SK-N-SH treated with all-trans-retinoic acid at 6 μM for 48 hours (cell line): ENCODE results near the gene FGF4.

ENCODE experiments used
- ARNTL ChIP-seq: fragments of 450-650 bp; formaldehyde crosslinking; IDR thresholded peaks from 2 replicates; pipeline ENCODE4 v1.5.0; 2020; ENCODE audit warnings: low read depth, mild to moderate bottlenecking, moderate library complexity, borderline replicate concordance
- BACH2 ChIP-seq: fragments of 250-450 bp; sonication (Bioruptor Pico); IDR thresholded peaks from 2 replicates; pipeline ENCODE4 v1.9.0; 2021; ENCODE audit warnings: mild to moderate bottlenecking, borderline replicate concordance
- ESRRG ChIP-seq: fragments of 250-450 bp; sonication (Bioruptor Pico); IDR thresholded peaks from 2 replicates; pipeline ENCODE4 v1.6.1; 2021; ENCODE audit warnings: mild to moderate bottlenecking
- ISL1 ChIP-seq: fragments of 250-450 bp; sonication (Bioruptor Pico); IDR thresholded peaks from 2 replicates; pipeline ENCODE4 v2.1.2; 2022; ENCODE audit warnings: mild to moderate bottlenecking, moderate library complexity
- RARB ChIP-seq: fragments of 250-450 bp; sonication (Bioruptor Pico); IDR thresholded peaks from 2 replicates; pipeline ENCODE4 v1.8.0; 2021; ENCODE audit warnings: mild to moderate bottlenecking, moderate library complexity
- TCF4 ChIP-seq: fragments of 250-450 bp; sonication (Bioruptor Pico); IDR thresholded peaks from 2 replicates; pipeline ENCODE4 v1.8.0; 2021; ENCODE audit warnings: mild to moderate bottlenecking, moderate library complexity, borderline replicate concordance
- ZNF70 ChIP-seq: fragments of 450-650 bp; formaldehyde crosslinking; IDR thresholded peaks from 2 replicates; pipeline ENCODE4 v1.5.0; 2020; ENCODE audit warnings: mild to moderate bottlenecking, moderate library complexity
- ZNF8 ChIP-seq: fragments of 450-650 bp; formaldehyde crosslinking; IDR thresholded peaks from 2 replicates; pipeline ENCODE4 v1.5.0; 2020; ENCODE audit warnings: mild to moderate bottlenecking, moderate library complexity
- TF ChIP-seq, protein P1 (sequence below): fragments of 250-450 bp; sonication (Bioruptor Pico); IDR thresholded peaks from 2 replicates; pipeline ENCODE4 v1.8.0; 2021; ENCODE audit warnings: low read depth, mild to moderate bottlenecking, moderate library complexity, borderline replicate concordance
- TF ChIP-seq, protein P2 (sequence below): fragments of 250-450 bp; sonication (Bioruptor Pico); IDR thresholded peaks from 2 replicates; pipeline ENCODE4 v1.5.1; 2020; ENCODE audit warnings: low read depth, mild to moderate bottlenecking, moderate library complexity

DNA sequence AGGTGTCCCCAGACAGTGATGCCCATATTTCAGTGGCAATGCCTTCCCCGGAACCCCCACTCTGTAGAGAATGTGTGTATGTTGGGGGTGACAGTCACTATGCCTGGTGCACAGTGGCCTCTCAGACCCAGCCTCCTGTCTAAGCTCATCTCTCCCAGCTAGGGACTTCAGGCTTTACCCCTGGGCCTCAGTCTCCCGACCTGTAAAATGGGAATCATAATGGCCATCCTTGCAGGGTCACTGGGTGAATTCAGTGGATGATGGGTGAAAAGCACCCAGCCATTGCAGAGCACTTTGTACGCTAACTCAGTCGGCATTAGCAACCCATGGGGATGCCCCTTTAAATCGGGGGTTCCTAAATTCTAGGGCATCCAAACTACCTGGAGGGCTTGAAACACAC lies 25.1 kb upstream of the FGF4 start:
- TF ChIP-seq TCF4 (CRISPR knock-in tag) (no peak), ESRRG (no peak), RARB (CRISPR knock-in tag) (no peak), ARNTL (CRISPR knock-in tag) (no peak), ZNF8 (CRISPR knock-in tag) (no peak), ZNF70 (no peak), ISL1 (CRISPR knock-in tag) (no peak), BACH2 (CRISPR knock-in tag) (no peak)
- TF ChIP-seq, protein P1, sequence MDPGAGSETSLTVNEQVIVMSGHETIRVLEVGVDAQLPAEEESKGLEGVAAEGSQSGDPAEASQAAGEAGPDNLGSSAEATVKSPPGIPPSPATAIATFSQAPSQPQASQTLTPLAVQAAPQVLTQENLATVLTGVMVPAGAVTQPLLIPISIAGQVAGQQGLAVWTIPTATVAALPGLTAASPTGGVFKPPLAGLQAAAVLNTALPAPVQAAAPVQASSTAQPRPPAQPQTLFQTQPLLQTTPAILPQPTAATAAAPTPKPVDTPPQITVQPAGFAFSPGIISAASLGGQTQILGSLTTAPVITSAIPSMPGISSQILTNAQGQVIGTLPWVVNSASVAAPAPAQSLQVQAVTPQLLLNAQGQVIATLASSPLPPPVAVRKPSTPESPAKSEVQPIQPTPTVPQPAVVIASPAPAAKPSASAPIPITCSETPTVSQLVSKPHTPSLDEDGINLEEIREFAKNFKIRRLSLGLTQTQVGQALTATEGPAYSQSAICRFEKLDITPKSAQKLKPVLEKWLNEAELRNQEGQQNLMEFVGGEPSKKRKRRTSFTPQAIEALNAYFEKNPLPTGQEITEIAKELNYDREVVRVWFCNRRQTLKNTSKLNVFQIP (CRISPR knock-in tag): no peak
- TF ChIP-seq, protein P2, sequence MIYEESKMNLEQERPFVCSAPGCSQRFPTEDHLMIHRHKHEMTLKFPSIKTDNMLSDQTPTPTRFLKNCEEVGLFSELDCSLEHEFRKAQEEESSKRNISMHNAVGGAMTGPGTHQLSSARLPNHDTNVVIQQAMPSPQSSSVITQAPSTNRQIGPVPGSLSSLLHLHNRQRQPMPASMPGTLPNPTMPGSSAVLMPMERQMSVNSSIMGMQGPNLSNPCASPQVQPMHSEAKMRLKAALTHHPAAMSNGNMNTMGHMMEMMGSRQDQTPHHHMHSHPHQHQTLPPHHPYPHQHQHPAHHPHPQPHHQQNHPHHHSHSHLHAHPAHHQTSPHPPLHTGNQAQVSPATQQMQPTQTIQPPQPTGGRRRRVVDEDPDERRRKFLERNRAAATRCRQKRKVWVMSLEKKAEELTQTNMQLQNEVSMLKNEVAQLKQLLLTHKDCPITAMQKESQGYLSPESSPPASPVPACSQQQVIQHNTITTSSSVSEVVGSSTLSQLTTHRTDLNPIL (CRISPR knock-in tag): no peak
